Activated T-helper 1 cell treated with anti-CD3 and anti-CD28 coated beads, Interleukin-12 subunit alpha, Interleukin-12 subunit beta, Interleukin-2, Interleukin-4 antibody, amounts not matched to agents 30 ng/mL and 10 ng/mL and 1 ng/mL, durations not matched to agents 14 hours and 24 hours and 36 hours (primary cell): ENCODE measurements around the gene LSP1. TPM values are rescaled to one million over a fixed set of nuclear protein-coding genes. Genes with fewer than 3 reads are reported as not detected.
A peak's percentile ranks its signal among the peaks of the same experiment; 100 is the strongest.

Experiments used
- DNase-seq: peaks from one replicate; pipeline ENCODE4 v3.0.0; 2021; ENCODE audit warnings: low spot score
- H3K27ac Mint-ChIP-seq: one replicate; pipeline ENCODE4 v1.8.0; 2021; ENCODE audit warnings: mild to moderate bottlenecking, mixed read lengths
- H3K27me3 Mint-ChIP-seq: one replicate; pipeline ENCODE4 v1.8.0; 2022; ENCODE audit warnings: mild to moderate bottlenecking, moderate library complexity, mixed read lengths; ENCODE audit not compliant: insufficient read depth
- H3K36me3 Mint-ChIP-seq: one replicate; pipeline ENCODE4 v1.8.0; 2021; ENCODE audit warnings: low read depth, mixed read lengths
- H3K4me1 Mint-ChIP-seq: one replicate; pipeline ENCODE4 v1.8.0; 2021; ENCODE audit warnings: low read depth, mixed read lengths
- H3K4me3 Mint-ChIP-seq: one replicate; pipeline ENCODE4 v1.8.0; 2021; ENCODE audit warnings: mild to moderate bottlenecking, moderate library complexity, mixed read lengths
- H3K9me3 Mint-ChIP-seq: one replicate; pipeline ENCODE4 v1.8.0; 2021; ENCODE audit warnings: mixed read lengths
- intact Hi-C: fragments of 100-400 bp; cut with micrococcal nuclease; formaldehyde crosslinking; loops from one replicate; pipeline ENCODE4 v1.15.1; 2024
- total RNA-seq: library from RNA; stranded (reverse); gene quantifications from 2 replicates; pipeline ENCODE4 v1.2.3, GENCODE V29; 2022

The LSP1 gene
- total RNA-seq, 1 donor from 2014 or later = 262 TPM

DNA sequence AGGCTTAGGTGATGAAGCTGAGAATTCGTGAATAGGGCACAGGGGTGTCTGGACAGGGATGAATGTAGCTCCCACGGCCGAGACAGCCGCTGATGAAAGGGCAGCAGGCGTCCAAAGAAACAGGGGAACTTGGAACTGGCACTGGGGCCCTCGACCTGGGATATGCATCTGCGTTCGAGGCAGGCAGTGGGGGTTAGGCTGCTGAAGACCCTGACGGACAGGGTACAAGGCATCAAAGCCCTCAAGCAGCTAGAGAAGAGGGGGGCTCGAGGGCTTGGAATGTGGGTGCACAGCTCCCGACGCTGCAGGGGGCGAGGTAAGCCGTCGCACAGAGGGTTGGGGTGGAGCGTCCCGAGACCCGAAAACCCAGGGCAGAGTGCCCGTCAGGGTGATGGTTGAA lies 25.0 kb upstream of the LSP1 start:
- H3K27ac Mint-ChIP-seq = no peak overlapping the region
- H3K9me3 Mint-ChIP-seq = no peaks in the 10 kb centered on the region

DNA sequence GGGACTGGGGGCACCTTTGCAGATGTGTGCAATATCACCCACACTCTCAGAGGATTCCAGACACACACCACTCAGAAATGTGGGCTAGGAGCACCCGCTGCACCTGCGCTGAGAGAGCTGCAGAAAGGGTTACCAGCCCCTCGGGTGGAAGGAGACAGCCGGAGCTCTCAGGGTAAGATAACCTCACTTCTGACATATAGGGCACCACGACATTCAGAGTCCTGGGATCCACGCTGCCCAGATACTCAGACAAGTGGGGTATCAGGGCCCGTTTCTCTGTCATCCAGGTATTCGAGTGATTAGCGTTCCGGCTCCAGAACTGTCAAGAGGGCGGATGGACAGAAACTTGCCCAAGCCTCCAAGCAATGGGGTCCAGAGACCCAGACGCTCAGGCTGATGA lies 24.3 kb upstream of the LSP1 start:
- no peak overlapping the region for H3K27ac Mint-ChIP-seq
- DNase-seq = no peak
- no peaks in the 10 kb centered on the region for H3K36me3 Mint-ChIP-seq
- H3K27me3 Mint-ChIP-seq = no peaks in the 10 kb centered on the region
- intact Hi-C loops = no loop called here
- no peaks in the 10 kb centered on the region for H3K4me1 Mint-ChIP-seq
- no peak overlapping the region for H3K4me3 Mint-ChIP-seq
- no peaks in the 10 kb centered on the region for H3K9me3 Mint-ChIP-seq

More for the DNA sequence above, 25.0 kb upstream of the LSP1 start:
- intact Hi-C loops = no loop called here
- H3K4me1 Mint-ChIP-seq = no peaks in the 10 kb centered on the region
- no peak overlapping the region for H3K4me3 Mint-ChIP-seq
- H3K36me3 Mint-ChIP-seq = no peaks in the 10 kb centered on the region
- DNase-seq = no peak
- no peaks in the 10 kb centered on the region for H3K27me3 Mint-ChIP-seq

DNA sequence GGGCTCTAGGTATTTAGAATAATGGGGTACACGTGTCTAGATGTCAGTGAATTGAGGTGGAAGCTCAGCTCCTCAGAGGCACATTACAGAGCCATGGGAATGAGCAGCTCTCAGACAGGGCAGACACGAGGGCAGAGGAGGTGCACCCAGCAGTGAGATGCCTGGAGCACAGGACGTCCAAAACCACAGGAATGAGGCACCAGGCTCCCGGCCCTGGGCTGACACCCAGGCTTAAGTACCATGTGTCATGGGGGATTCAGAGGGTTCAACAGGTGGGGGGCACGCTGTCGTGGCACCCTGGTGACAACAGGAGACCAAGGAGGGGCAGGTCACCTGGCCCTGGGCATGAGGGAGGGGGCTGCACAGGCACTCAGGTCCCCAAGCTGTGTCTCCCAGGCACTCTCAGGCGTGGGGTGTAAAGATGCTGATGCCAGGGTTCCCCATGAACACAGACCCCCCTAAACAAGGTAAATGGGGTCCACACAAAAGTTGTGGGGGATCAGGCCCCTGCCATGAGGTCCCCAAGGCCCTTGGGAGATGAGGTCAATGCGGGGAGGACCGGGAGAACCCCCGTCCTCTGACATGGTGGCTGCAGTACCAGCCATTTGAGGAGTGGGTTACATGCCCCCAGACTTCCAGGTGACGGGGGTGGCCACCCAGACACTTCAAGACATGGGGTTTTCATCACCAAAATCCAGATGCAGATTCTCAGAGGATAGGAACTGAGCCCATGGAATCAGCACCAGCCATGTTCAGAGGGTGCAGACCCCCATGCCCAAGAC lies 23.7 kb upstream of the LSP1 start:
- DNase-seq = no peak
- Mint-ChIP-seq H3K27ac (no peak overlapping the region), H3K36me3 (no peaks in the 10 kb centered on the region), H3K27me3 (peaks cover 2% of the 10 kb centered on the region), H3K4me3 (no peak overlapping the region), H3K9me3 (no peaks in the 10 kb centered on the region), H3K4me1 (no peaks in the 10 kb centered on the region)
- intact Hi-C loops = no loop called here

DNA sequence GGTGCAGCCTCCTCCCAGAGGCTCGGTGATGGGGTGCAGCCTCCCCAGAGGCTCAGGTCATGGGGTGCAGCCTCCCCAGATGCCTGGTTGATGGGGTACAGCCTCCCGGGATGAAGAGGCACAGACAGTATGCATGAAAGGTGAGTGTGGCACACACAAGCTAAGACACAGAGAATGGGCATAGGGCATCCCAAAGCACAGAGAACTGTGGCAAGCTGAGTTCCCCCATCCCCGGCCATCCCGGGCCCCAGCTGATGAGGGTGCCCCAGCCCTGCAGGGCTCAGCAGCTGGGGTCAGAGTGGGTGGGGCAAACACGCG lies 22.9 kb upstream of the LSP1 start:
- Mint-ChIP-seq H3K4me1 (no peaks in the 10 kb centered on the region), H3K27me3 (peaks cover 2% of the 10 kb centered on the region), H3K9me3 (no peaks in the 10 kb centered on the region), H3K27ac (no peak overlapping the region), H3K4me3 (no peak overlapping the region), H3K36me3 (no peaks in the 10 kb centered on the region)
- intact Hi-C loops = no loop called here
- DNase-seq = no peak

DNA sequence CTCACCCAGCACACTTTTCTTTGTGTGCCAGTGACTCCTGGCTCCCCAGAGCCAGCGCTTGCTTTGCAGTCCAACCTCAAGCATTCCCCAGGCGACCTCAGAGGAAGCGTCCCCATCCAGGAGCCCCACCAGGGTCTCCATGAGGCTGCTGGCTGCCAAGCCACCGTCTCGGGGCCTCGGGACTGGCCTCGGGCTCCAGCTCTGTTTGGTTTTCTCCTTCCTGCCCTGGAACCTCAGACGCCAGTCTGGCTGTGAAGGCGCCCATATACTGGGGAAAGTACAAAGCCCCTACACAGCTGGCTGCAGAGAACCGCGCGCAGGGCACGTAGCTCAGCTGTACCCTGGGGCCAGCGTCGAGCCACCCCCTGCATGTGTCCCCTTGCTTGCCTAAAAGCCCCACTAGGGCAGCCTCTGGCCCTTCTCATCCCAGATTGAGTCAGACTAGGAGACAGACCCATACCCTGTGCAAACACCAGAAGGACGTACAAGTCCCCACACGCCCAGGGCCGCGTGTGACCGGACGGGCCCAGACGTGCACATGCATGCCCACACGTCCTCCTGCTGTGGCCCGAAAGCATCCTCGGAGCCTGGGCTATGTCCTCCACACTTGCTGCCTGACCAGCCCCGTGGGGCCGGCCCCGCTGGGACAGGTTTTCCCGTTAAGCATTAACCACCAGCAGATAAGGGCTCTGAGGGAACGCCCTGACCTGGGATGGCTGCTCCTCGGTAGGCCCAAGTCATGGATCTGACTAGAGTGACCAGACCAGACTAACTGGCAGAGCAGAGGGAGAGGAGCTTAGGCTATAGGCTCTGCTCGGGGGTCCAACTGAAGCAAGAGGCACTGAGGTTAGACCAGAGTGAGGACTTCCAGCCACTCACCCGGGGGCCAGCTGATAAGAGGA lies 22.3 kb upstream of the LSP1 start:
- Mint-ChIP-seq H3K4me3 (no peak overlapping the region), H3K27ac (no peak overlapping the region), H3K27me3 (peaks cover 2% of the 10 kb centered on the region), H3K36me3 (no peaks in the 10 kb centered on the region), H3K9me3 (no peaks in the 10 kb centered on the region), H3K4me1 (no peaks in the 10 kb centered on the region)
- DNase-seq = no peak
- intact Hi-C loops = no loop called here

DNA sequence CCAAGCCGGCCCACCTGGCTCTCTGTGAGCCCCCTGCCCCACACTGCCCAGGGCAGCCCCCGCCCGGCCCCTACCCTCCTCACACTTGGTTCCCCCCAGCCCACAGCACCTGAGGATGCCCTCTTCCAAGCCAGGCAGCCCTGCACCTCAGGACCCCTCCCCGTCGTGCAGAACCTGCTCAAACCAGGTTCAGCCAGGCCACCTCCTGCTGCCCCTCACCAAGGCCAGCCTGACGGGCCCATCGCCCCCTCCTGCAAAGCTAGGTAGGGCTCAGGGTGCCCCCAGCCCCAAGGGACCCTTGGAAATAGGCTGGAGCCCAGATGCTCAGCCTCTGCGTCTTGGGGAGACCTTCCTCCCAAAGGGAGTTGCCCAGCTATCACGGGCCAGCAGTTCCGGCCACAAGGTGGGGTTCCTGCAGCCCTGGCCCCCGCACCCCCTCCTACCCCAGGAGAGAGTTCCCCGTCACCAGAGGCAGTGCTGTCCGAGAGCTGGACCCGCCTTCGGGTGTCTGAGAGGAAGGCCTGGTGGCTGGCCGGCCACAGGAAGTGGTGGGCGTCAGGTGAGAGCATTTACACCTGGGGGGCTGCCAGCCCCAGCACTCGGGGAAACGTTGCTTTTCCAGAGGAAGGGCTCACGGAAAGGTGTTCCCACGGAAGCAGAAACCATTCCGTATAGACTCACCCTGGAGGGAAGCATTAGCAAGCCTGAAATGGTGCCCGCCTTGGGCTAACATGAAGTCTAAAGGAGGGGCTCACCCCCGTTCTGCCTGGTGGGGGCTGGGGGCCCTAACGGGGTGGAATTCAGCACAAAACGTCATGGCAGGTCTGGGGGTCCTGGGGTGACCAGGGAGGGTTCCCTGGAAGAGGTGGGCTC lies 21.3 kb upstream of the LSP1 start:
- intact Hi-C loops = loop anchor here (1.0 kb wide), 2 partner anchors 137 to 179 kb away; no protein-coding TSS in a partner anchor
- H3K27me3 Mint-ChIP-seq = peaks cover 2% of the 10 kb centered on the region
- no peak overlapping the region for H3K27ac Mint-ChIP-seq
- H3K9me3 Mint-ChIP-seq = no peaks in the 10 kb centered on the region
- DNase-seq = no peak
- H3K4me3 Mint-ChIP-seq = no peak overlapping the region
- no peaks in the 10 kb centered on the region for H3K36me3 Mint-ChIP-seq
- no peaks in the 10 kb centered on the region for H3K4me1 Mint-ChIP-seq

DNA sequence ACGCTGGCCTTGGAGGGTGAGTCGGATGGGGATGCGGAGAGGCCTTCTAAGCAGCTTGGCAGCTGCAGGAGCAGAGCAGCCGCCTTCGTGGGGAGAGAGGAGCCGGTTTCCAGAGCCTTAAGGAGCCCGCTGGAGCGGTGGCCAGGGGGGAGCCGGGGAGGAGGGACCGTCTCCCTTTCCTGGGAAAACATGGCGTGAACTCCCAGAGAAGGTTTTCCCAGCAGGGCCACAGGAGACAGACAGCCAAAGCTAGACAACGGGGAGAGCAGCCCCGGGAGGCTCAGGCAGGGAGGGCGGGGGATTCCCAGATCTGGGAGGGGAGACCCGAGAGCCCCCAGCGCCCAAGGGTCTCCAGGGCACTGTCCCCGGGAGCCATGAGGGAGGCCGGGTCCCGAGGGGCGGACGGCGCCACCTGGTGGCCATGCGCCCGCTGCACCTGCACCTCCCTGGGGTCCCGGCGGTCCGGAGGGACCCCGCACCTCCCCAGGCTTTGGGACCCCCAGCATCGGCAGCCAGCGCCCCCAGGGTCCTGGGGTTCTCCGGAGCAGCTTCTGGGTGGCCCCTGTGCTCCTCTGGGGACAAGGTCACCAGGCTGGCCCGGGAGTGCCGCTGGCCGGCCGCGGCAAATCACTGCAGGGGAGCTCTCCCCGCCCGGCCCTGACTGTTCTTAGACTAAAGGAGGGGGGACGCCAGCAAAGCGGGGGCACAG lies 20.5 kb upstream of the LSP1 start:
- H3K36me3 Mint-ChIP-seq = no peaks in the 10 kb centered on the region
- DNase-seq = peak; percentile 51
- H3K4me3 Mint-ChIP-seq = no peak overlapping the region
- H3K27ac Mint-ChIP-seq = no peak overlapping the region
- H3K27me3 Mint-ChIP-seq = peaks cover 2% of the 10 kb centered on the region
- no peaks in the 10 kb centered on the region for H3K4me1 Mint-ChIP-seq
- no peaks in the 10 kb centered on the region for H3K9me3 Mint-ChIP-seq
- intact Hi-C loops = loop anchor here (1.0 kb wide), 2 partner anchors 138 to 180 kb away; no protein-coding TSS in a partner anchor

DNA sequence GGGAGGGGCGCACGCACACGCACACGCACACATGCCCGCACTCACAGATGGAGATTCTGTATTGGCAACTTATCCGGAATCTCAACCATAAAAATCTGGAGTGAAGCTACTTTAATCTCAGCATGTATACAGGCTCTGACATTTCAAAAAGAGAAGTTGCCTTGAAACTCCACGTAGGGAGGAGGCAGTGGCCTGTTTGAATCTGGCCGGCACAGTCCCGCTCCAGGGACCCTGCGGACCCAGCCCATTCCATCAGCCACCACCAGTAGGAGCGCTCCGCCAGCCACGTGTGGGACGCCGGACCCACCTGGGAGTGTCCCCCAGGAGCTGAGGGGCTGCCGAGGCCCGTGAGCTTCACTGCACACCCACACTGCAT lies 20.0 kb upstream of the LSP1 start:
- peaks cover 2% of the 10 kb centered on the region for H3K27me3 Mint-ChIP-seq
- intact Hi-C loops = loop anchor here (1.0 kb wide), 2 partner anchors 139 to 181 kb away; no protein-coding TSS in a partner anchor
- DNase-seq = no peak
- H3K27ac Mint-ChIP-seq = no peak overlapping the region
- H3K9me3 Mint-ChIP-seq = no peaks in the 10 kb centered on the region
- no peaks in the 10 kb centered on the region for H3K36me3 Mint-ChIP-seq
- no peaks in the 10 kb centered on the region for H3K4me1 Mint-ChIP-seq
- no peak overlapping the region for H3K4me3 Mint-ChIP-seq

DNA sequence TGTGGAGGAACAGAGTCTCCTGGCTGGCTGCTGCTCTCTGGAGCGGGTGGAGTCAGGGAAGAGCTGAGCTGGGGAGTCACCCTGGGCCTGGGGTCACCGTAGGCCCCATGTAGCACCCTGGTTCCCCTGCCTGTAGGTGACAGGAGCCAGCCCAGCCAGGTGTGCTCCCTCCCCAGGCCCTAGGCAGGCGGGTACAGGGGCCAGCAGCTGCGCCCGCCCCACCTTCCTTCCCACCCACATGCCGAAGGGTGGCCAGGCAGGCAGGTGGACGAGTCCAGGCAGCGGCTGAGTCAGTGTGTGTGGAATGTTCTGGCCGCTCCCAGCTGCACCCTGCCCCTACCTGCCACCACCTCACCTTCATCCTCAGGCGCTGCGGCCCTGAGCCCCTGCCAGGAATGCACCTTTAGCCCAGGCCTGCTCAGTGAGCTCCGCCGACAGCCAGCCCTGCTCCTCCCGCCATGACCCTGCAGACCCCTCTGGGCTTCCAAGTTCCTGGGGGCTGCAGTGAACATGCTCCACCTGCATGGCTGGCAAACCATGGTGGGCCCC lies 18.7 kb upstream of the LSP1 start:
- H3K27me3 Mint-ChIP-seq = peaks cover 2% of the 10 kb centered on the region
- DNase-seq = no peak
- intact Hi-C loops = no loop called here
- H3K9me3 Mint-ChIP-seq = no peaks in the 10 kb centered on the region
- no peak overlapping the region for H3K4me3 Mint-ChIP-seq
- no peaks in the 10 kb centered on the region for H3K4me1 Mint-ChIP-seq
- no peak overlapping the region for H3K27ac Mint-ChIP-seq
- no peaks in the 10 kb centered on the region for H3K36me3 Mint-ChIP-seq

DNA sequence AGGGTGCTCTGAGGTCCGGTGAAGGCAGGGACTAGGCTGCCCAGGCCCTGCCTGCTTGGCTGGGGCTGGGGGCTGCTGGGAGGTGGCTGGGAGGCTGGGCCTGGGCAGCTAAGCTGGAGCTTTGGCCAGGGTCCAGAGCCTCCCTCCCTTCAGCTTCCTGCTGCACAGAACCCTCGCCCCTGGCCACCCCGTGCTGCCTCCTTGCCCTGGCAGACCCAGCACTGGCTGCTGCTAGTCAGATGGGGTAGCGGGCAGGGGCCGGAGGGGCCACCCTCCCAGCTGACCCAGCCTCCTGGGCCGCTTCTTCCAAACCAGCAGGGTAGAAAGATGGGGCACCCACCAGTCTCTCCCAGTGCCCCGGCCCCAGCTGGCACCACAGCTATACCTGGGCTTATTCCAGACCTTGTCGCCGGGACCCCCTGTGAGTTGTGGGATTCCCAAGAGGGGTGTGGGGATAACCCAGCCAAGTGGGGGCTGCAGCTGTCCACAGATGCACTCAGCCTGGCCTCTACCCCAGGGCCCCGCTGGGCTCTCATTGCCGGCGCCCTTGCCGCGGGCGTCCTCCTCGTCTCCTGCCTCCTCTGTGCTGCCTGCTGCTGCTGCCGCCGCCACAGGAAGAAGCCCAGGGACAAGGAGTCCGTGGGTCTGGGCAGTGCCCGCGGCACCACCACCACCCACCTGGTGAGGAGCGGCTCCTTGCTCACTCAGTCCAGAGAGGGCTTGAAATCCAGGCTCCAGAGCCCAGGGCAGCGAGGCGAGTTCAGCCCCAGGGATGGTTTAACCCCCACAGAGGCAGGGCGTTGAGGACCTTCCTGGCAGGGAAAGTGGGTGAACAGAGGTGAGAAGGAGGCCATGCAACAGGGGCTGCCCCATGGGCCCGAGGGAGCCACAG lies 17.9 kb upstream of the LSP1 start, which contains the start of gene SYT8:
SYT8 (plus strand) TSS at position 212 of the 892 bp plus-strand sequence; CDS start at position 328, 116 bp downstream.
- H3K4me3 Mint-ChIP-seq = no peak within 1 kb of the TSS
- intact Hi-C loops = no loop called here
- no peaks in the 10 kb centered on the region for H3K4me1 Mint-ChIP-seq
- H3K27me3 Mint-ChIP-seq = peaks cover 2% of the 10 kb centered on the region
- H3K27ac Mint-ChIP-seq = no peak within 1 kb of the TSS
- no peaks in the 10 kb centered on the region for H3K9me3 Mint-ChIP-seq
- no peak for DNase-seq
- no peaks in the 10 kb centered on the region for H3K36me3 Mint-ChIP-seq

DNA sequence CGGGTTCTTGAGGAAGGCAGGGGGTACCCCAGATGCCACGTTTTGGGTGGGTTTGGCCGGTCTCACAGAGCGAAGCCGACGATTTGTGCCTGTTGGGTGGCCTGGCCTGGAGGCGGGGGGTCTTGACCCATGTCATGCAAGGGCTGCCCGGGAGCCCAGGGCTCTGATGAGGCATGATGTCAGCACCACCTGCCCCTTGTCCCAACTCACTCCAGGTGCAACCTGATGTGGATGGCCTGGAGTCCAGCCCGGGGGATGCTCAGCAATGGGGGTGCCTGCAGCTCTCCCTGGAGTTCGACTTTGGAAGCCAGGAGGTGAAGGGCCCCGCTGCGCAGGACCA lies 17.2 kb upstream of the LSP1 start:
- H3K27ac Mint-ChIP-seq = no peak overlapping the region
- peaks cover 2% of the 10 kb centered on the region for H3K27me3 Mint-ChIP-seq
- no peak overlapping the region for H3K4me3 Mint-ChIP-seq
- H3K9me3 Mint-ChIP-seq = no peaks in the 10 kb centered on the region
- H3K36me3 Mint-ChIP-seq = no peaks in the 10 kb centered on the region
- H3K4me1 Mint-ChIP-seq = no peaks in the 10 kb centered on the region
- intact Hi-C loops = no loop called here
- no peak for DNase-seq
